Lung microvascular endothelial cell (primary cell): ENCODE data around the gene BPI. TPM values are rescaled to one million over a fixed set of nuclear protein-coding genes. Genes with fewer than 3 reads are reported as not detected.
"Not testable (repeated sequence)": the region's sequence is repeated elsewhere in the genome, so short reads cannot be mapped to it uniquely, and the experiment has no call there.

Source experiments
- DNase-seq, 2 donors: peaks; one replicate each; pipeline versions ENCODE4 v3.0.0 to v3.0.0-alpha.2; 2010; ENCODE audit warnings: low read depth in 2 of 2
- total RNA-seq: library from RNA; depleted of rRNA; stranded (reverse); fragments of >200 nt; gene quantifications from 2 replicates; pipeline ENCODE4 v1.2.1, GENCODE V29; 2014

The BPI gene
- total RNA-seq, 1 donor from 2014 or later = not detected

DNA sequence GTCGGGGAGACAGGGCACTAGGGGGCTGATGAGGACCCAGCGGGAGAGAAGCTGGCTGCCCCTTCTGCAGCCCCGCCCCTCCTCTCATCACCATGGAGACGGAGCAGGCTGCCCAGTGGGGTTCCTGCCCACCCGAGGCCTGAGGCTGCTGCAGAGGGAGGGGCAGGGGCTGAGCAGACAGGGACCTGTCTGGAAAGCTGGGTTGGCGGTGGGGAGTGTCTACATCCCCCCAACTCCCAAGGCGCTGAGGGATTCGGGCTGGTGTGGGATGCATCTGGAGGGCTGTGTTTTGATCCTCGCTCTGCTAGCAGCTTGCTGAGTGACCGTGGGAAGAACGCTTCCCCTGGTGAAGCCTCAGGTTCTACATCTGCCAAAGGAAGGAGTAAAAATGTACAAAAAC lies 1.2 kb upstream of the BPI start:
- DNase-seq = no peak

DNA sequence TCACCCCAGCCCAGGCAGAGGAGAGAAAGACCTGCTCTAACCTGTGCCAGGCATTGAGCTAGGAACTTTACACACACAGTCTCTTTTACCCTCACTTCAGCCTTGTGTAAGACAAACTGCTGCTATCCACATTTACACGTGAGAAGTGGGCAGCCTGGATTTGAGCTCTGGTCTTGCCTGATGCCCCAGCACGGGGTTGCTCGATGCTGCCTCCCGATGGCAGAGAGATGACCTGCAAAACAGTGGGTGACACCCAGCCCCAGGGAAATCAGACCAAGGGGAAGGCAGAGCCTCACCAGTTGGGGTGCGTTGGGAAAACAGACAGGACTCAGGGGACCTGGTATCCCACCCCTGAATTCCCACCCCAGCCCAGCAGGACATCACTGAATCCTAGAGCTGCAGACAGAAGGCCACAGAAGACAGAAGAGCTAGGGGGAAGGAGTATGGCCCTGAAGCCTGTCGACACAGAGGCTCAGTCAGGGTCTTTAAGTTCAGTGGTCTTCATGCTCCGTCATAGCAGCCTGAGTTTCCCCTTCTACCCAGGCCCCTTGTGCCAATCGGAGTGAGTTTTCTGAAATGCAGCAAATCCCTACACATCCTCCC lies 990 bp downstream of the BPI start:
- peak; percentile 49 to 61 for DNase-seq

DNA sequence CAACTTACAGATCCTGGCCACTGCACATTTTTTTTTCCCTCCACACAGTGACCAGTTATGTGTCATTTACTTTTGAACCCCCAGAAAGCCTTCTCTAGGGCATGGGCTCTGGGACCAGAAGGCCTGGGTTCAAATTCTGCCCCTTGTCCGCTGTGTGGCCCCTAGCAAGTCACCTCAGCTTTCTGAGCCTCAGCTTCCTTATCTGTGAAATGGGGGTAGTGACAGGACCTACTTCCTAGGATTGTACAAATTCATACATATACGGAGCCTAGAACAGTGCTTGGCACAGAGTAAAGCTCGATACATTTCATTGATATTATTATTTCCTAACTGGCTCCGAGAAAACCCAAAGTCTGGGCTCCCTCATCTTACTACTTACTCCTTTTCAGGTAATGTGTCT lies 1.6 kb downstream of the BPI start:
- no peak for DNase-seq

- peak in 1 of 2 donors; percentile 16 for DNase-seq
These were observed 2.4 kb downstream of the BPI start for GRCh38 chr20:38306379-38306778.

GRCh38 chr20:38307371-38308046 lies 3.6 kb downstream of the BPI start:
- peak in 1 of 2 donors; percentile 79 for DNase-seq

DNA sequence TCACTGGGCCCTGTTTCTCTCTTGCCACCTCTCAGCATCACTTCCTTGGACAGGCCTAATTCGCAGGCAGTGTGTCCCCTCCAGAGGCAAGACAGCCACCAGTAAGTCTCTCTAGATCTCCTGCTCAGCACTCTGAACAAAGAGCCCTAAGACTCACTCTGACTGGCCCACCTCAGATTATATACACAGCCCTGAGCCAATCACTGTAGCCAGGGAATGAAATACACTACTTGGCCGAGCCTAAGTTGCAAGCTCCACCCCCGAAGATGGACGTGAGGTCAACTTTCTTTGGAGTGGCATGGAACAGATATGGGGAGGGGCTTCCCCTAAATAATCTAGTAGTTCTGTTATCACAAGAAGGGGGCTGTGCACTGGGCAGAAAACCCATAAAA lies 4.1 kb downstream of the BPI start:
- DNase-seq = no peak

DNA sequence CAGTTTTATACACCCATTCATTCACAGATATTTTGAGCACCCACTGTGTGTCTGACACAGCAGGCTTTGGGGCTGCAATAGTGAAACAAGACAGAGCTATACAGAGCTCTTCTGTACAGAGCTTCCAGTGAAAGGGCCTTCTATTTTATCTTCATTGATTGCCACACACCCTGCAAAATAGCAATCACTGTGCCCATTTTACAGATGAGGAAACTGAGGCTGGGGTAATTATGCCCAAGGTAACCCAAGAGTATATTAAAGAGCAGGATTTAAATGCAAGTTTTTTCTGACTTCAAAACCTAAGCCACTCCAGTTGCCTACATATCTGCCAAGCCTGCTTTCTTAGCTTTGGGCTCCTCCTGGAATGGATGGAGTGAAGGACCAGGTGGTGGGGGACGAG lies 4.5 kb downstream of the BPI start:
- DNase-seq = no peak

- no peak for DNase-seq
These were observed 7.1 kb downstream of the BPI start for GRCh38 chr20:38311091-38311490.

DNA sequence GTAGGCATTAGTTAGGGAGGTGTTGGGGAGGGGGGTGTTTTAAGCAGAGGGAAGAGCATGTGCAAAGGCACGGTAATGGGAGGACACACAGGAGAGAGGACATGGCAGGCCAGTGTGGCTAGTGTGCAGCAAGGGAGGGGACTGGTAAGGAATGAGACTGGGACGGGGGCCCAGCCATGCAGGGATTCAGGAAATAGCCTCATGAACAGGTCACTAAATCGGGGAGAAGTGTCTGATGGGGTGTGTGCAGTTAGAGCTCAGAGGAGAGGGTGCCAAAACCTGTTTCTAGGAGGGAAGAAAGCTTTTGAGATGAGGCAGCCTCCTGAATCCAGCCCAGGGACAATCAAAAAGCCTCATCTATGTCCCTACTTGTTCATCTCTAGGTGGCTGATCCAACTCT lies 7.5 kb downstream of the BPI start:
- DNase-seq = no peak

DNA sequence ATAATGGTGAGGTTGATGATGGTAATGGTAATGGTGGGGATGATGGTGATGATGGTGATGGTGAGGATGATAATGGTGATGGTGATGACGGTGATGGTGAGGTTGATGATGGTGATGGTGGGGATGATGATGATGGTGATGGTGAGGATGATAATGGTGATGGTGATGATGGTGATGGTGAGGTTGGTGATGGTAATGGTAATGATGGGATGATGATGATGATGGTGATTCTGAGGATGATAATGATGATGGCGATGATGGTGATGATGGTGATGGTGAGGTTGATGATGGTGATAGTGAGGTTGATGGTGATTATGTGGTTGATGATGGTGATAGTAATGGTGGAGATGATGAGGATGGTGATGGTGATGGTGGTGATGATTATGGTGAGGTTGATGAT lies 9.7 kb downstream of the BPI start:
- DNase-seq = no peak

GRCh38 chr20:38314350-38314749 lies 10.4 kb downstream of the BPI start:
- not testable (repeated sequence) for DNase-seq

DNA sequence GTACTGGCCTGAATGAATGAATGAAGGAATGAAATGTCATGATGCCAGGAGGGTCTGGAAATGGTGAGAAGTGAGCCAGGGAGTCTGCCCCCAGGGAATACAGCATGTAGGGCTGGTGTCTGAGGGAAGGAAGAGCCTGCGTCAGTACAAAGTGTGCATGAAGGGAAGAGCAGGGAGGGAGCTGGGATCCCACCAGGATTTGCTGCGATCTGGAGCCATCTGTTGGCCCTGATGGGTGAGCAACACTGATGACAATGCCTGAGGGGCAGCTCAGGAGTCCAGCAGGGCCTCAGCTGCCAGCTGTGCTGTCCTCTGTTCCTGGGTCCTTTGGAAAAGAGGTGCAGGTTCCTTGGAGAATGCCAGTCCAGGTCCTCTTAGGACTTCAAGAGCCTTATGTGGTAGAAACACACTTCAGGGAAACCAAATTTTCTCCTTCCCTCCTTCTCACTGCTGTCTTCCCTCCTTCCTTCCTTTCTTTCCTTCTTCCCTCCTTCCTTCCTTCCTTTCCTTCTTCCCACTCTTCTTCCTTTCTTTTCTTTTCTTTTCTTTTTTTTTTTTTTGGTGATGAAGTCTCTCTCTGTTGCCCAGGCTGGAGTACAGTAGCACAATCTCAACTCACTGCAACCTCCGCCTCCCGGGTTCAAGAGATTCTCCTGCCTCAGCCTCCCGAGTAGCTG lies 11.5 kb downstream of the BPI start:
- peak; percentile 36 to 45 for DNase-seq

GRCh38 chr20:38316341-38316740 lies 12.4 kb downstream of the BPI start:
- DNase-seq = no peak

- DNase-seq = no peak
These were observed 13.5 kb downstream of the BPI start for GRCh38 chr20:38317422-38317821.

- peak in 1 of 2 donors; percentile 16 for DNase-seq
These were observed 16.3 kb downstream of the BPI start for GRCh38 chr20:38320221-38320620.

DNA sequence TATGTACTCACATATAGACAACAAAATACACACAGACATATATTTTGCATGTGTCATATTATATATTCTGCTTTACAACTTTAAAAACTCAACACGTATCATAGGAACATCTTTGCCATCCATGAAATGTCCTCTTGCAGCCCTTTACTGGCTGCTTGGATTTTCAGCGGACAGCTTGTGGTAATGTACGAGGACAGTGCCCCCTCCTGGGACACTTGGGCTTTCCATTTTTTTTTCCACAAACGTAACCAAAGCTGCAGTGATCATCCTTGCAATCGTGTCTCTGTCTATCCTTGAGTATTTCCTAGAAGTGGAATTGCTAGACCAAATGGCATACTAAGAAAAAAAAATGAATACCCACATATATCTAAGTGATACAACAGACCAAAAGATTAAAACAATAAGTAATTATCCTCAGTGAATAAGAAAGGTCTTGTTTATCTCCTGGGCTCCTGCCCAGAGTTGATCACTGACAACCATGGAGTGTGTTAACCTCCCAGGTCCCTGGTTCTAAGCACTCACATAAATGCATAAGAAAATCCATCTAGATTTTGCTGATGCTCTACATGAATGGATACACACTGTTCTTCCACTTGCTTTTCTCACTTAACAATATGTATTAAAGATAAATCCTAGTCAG lies 18.1 kb downstream of the BPI start:
- peak; percentile 76 to 80 for DNase-seq

DNA sequence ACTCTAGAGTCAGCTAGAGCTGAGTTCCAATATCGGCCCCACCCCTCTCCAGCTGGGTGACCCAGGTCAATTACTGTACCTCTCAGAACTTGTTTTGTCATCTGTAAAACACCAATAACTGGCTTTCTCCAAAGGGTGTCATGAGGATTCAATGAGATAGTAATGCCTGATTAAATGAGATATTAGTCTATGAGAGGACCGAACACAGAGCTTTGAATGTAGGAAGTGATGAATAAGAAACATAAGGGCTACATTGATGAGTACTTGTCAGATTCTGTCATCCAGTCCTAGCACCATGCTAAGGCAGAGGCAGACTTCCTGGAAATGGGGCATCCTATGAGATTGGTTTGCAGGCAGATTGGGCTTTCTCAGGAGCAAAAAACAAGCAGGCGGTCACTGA lies 20.2 kb downstream of the BPI start:
- DNase-seq = no peak

DNA sequence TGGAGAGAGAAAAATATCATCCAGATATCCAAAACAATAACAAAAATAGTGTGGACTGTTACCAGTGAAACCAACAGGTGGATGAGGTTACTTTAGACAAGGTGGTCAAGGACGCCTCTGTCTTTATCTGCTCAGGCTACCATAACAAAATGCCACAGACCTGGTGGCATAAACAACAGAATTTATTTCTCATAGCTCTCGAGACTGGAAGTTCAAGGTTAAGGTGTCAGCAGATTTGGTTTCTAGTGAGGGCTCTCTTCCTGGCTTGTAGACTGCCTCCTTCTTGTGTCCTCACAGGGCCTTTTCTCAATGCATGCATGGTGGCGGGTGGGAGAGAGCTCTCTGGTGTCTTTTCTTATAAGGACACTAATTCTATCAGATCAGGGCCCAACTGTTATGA lies 21.2 kb downstream of the BPI start:
- no peak for DNase-seq

DNA sequence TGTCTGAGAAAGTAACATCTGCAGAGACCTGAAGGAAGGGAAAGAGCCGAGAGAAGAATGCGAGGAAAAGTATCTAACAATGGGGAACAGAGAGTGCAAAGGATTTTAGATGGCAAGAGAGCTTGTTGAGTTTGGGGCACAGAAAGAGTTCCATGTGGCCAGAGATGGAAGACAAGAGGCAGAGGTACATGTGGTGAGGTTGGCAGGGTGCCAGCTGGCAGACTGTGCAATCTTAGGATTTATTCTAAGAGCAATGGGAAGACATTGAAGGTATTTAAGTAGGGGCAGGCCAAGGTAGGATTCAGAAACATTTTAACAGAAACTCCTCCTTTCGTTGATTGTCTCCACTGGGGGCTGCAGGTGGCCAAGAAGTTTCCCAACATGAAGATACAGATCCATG lies 21.9 kb downstream of the BPI start:
- no peak for DNase-seq

DNA sequence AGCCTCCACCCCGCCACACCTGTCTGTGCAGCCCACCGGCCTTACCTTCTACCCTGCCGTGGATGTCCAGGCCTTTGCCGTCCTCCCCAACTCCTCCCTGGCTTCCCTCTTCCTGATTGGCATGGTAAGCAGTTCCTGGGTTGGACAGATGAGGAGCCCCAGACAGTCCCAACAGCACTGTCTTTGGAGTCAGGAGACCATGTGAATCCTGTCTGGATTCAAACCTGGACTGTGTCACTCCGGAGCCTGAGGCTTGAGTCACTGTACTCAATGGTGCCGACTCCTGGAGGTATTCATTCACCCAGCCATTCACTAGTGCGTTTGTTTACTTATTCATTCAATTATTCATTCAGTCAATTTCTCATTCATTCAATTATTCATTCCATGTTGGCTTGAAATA lies 22.4 kb downstream of the BPI start:
- no peak for DNase-seq

DNA sequence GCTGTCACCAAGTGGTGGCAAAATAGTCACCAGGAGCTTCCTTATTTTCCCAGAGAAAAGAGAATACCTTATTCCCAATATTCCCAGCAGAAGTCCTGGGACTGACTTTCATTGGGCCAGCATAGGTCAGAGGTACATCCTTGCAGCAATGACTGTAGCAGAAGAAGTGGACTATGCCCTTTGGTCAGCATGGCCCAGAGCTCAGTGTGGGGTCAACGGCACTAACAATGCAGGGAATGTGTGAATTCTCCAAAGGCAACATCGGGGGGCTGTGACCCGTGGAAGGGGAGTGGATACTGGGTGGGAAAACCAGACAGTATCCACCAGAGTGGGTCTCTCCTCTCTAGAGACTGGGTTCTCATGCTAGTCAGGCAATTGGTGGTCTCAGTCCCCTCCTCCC lies 26.7 kb downstream of the BPI start:
- no peak for DNase-seq

DNA sequence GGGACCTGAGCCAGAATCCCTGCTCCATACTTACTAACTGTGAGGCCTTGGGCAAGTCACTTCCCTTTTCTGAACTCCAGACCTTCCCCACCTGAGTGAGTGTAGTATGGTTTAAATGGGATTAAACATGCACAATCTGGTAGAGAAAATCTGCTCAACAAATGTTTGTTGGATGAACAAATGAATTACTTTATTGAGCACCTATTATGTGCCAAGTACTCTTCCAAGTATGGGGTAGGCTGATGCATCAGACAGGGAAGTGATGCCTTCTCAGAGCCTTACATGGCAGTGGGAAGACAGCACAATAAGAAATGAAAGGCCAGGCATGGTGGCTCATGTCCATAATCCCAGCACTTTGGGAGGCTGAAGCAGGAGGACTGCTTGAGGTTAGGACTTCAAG lies 27.3 kb downstream of the BPI start:
- no peak for DNase-seq

- no peak for DNase-seq
These were observed 27.9 kb downstream of the BPI start for GRCh38 chr20:38331814-38332213.
